Measurements from ENCODE around the gene KLHL29.
"Not testable (repeated sequence)": the region's sequence is repeated elsewhere in the genome, so short reads cannot be mapped to it uniquely, and the experiment has no call there.

KLHL29 gene

GRCh38 chr2:23367760-23368159 is 17.2 kb upstream of the KLHL29 start:
- no peak for DNase-seq (ENCODE audit: low read depth in 2 of 2)

- DNase-seq (ENCODE audit: low read depth in 2 of 2): no peak
These were observed 11.3 kb upstream of the KLHL29 start for GRCh38 chr2:23373666-23374065.

GRCh38 chr2:23375448-23375847 is 9.5 kb upstream of the KLHL29 start:
- DNase-seq (ENCODE audit: low read depth in 2 of 2): no peak

GRCh38 chr2:23376075-23376474 is 8.9 kb upstream of the KLHL29 start:
- DNase-seq (ENCODE audit: low read depth in 2 of 2): no peak

- no peak for DNase-seq (ENCODE audit: low read depth in 2 of 2)
These were observed 8.0 kb upstream of the KLHL29 start for GRCh38 chr2:23376972-23377371.

GRCh38 chr2:23377771-23378170 is 7.2 kb upstream of the KLHL29 start:
- no peak for DNase-seq (ENCODE audit: low read depth in 2 of 2)

GRCh38 chr2:23378496-23378895 is 6.5 kb upstream of the KLHL29 start:
- no peak for DNase-seq (ENCODE audit: low read depth in 2 of 2)

- DNase-seq (ENCODE audit: low read depth in 2 of 2): no peak
These were observed 5.7 kb upstream of the KLHL29 start for GRCh38 chr2:23379220-23379695.

- no peak for DNase-seq (ENCODE audit: low read depth in 2 of 2)
These were observed 4.4 kb upstream of the KLHL29 start for GRCh38 chr2:23380562-23381065.

- no peak for DNase-seq (ENCODE audit: low read depth in 2 of 2)
These were observed 3.9 kb upstream of the KLHL29 start for GRCh38 chr2:23381084-23381483.

- DNase-seq (ENCODE audit: low read depth in 2 of 2): no peak
These were observed 3.5 kb upstream of the KLHL29 start for GRCh38 chr2:23381485-23381884.

- DNase-seq (ENCODE audit: low read depth in 2 of 2): no peak
These were observed 1.9 kb upstream of the KLHL29 start for GRCh38 chr2:23383100-23383499.

GRCh38 chr2:23385351-23385747 is 370 bp downstream of the KLHL29 start:
- no peak for DNase-seq (ENCODE audit: low read depth in 2 of 2)

GRCh38 chr2:23385748-23386338 is 864 bp downstream of the KLHL29 start:
- no peak for DNase-seq (ENCODE audit: low read depth in 2 of 2)

- DNase-seq (ENCODE audit: low read depth in 2 of 2): no peak
These were observed 1.6 kb downstream of the KLHL29 start for GRCh38 chr2:23386339-23387220.

- no peak for DNase-seq (ENCODE audit: low read depth in 2 of 2)
These were observed 2.2 kb downstream of the KLHL29 start for GRCh38 chr2:23387221-23387550.

GRCh38 chr2:23387845-23388244 is 2.9 kb downstream of the KLHL29 start:
- DNase-seq (ENCODE audit: low read depth in 2 of 2): no peak

- DNase-seq (ENCODE audit: low read depth in 2 of 2): no peak
These were observed 3.3 kb downstream of the KLHL29 start for GRCh38 chr2:23388294-23388693.

- no peak for DNase-seq (ENCODE audit: low read depth in 2 of 2)
These were observed 4.0 kb downstream of the KLHL29 start for GRCh38 chr2:23388756-23389514.

- no peak for DNase-seq (ENCODE audit: low read depth in 2 of 2)
These were observed 5.2 kb downstream of the KLHL29 start for GRCh38 chr2:23390152-23390551.

- not testable (repeated sequence) for DNase-seq (ENCODE audit: low read depth in 2 of 2)
These were observed 6.3 kb downstream of the KLHL29 start for GRCh38 chr2:23391237-23391736.

- DNase-seq (ENCODE audit: low read depth in 2 of 2): no peak
These were observed 8.7 kb downstream of the KLHL29 start for GRCh38 chr2:23393722-23394121.

Measured in stimulated activated CD8-positive, alpha-beta memory T cell treated with anti-CD3 and anti-CD28 coated beads, Interleukin-15, amount 100 ng/mL, for 4 hours (primary cell).